Activated CD4-positive, alpha-beta T cell treated with anti-CD3 and anti-CD28 coated beads for 36 hours (primary cell): ENCODE data around the gene HLA-C. TPM values are rescaled to one million over a fixed set of nuclear protein-coding genes. Genes with fewer than 3 reads are reported as not detected.
"Not testable (repeated sequence)": the region's sequence is repeated elsewhere in the genome, so short reads cannot be mapped to it uniquely, and the experiment has no call there.

Experiments used
- ATAC-seq: fragments of 200-7000 bp; cut with Tn5 transposase; one replicate; pipeline ENCODE4 v1.10.0; 2021; ENCODE audit warnings: mild to moderate bottlenecking, moderate library complexity
- CTCF ChIA-PET: fragments of 350-600 bp; sonication (Branson Sonifier 250); formaldehyde crosslinking; loops from one replicate; lab custom pipeline; 2021; ENCODE audit warnings: antibody characterized with exemption; lab: Charles Lee
- POLR2A ChIA-PET: fragments of 350-600 bp; sonication (Branson Sonifier 250); formaldehyde crosslinking; loops from one replicate; lab custom pipeline; 2021; ENCODE audit warnings: antibody characterized with exemption, inconsistent platforms; lab: Charles Lee
- DNase-seq: peaks from one replicate; pipeline ENCODE4 v3.0.0-alpha.2; 2020
- H3K27ac Mint-ChIP-seq: one replicate; pipeline ENCODE4 v1.8.0; 2021; ENCODE audit warnings: mixed read lengths
- H3K27me3 Mint-ChIP-seq: one replicate; pipeline ENCODE4 v1.8.0; 2021; ENCODE audit warnings: mixed read lengths
- H3K36me3 Mint-ChIP-seq: one replicate; pipeline ENCODE4 v1.8.0; 2021; ENCODE audit warnings: low read depth, mixed read lengths
- H3K4me1 Mint-ChIP-seq: one replicate; pipeline ENCODE4 v1.8.0; 2021; ENCODE audit warnings: mixed read lengths
- H3K4me3 Mint-ChIP-seq: one replicate; pipeline ENCODE4 v1.8.0; 2021; ENCODE audit warnings: mild to moderate bottlenecking, moderate library complexity, mixed read lengths
- H3K9me3 Mint-ChIP-seq: one replicate; pipeline ENCODE4 v1.8.0; 2021; ENCODE audit warnings: low read depth, mixed read lengths
- intact Hi-C, 2 experiments: fragments of 100-400 bp; cut with DNase I in 1 of 2; cut with micrococcal nuclease in 1 of 2; formaldehyde crosslinking; loops; one replicate each; pipeline versions ENCODE4 v1.14.2 to v1.15.1; 2022 to 2024; cut with DNase I, micrococcal nuclease
- total RNA-seq, 2 experiments: library from RNA; stranded (reverse); gene quantifications; one replicate each; pipeline ENCODE4 v1.2.3, GENCODE V29; 2021

HLA-C gene
- total RNA-seq, 2 experiments from 2014 or later = 660 to 678 TPM

DNA sequence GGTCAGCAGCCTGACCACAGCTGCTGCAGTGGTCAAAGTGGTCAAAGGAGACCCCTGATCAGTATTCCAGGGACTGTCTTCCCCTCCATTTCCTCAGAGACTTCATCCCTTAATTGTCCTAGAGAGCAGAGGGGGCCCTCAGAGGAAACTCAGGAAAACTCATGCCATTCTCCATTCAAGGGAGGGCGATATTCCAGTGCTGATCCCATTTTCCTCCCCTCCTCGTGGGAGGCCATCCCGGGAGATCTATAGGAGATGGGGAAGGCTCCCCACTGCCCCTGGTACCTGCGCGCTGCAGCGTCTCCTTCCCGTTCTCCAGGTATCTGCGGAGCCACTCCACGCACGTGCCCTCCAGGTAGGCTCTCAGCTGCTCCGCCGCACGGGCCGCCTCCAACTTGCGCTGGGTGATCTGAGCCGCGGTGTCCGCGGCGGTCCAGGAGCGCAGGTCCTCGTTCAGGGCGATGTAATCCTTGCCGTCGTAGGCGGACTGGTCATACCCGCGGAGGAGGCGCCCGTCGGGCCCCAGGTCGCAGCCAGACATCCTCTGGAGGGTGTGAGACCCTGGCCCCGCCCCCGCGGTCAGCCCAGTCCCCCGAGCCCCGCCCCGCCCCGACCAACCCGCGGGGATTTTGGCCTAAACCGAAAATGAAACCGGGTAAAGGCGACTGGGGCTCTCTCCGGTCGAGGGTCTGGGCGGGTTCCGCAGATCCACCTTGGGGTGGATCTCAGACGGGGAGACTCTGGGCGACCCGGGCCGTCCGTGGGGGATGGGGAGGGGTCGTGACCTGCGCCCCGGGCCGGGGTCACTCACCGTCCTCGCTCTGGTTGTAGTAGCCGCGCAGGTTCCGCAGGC lies 878 bp downstream of the HLA-C start:
- ChIA-PET POLR2A (interaction anchor here (0.7 kb wide), 1 partner anchor 83 kb away, joined by 4 read pairs; no protein-coding TSS in a partner anchor), CTCF (no interaction called here)
- intact Hi-C loops = loop anchor here in 1 of 2 experiments (5.0 kb wide), 1 partner anchor 654 kb away; the partner anchor contains the start of genes MRPS18B and PPP1R10
- H3K4me3 Mint-ChIP-seq = peak overlapping the region; percentile 95
- H3K9me3 Mint-ChIP-seq = no peaks in the 10 kb centered on the region
- peaks cover 53% of the 10 kb centered on the region for H3K4me1 Mint-ChIP-seq
- peaks cover 46% of the 10 kb centered on the region for H3K36me3 Mint-ChIP-seq
- H3K27ac Mint-ChIP-seq = peak overlapping the region; percentile 99
- DNase-seq = peak; percentile 83
- peak; percentile 28 for ATAC-seq
- no peaks in the 10 kb centered on the region for H3K27me3 Mint-ChIP-seq

DNA sequence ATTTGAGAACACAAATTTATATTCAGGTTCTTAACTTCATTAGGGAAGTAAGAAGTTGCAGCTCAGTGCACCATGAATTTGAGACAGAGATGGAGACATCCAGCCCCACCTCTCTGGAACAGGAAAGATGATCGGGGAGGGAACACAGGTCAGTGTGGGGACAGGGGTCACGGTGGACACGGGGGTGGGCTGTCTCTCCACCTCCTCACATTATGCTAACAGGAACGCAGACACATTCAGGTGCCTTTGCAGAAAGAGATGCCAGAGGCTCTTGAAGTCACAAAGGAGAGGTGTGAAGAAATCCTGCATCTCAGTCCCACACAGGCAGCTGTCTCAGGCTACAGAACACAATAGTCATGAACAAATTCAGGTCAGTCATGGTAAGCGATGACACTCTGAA lies 3.1 kb downstream of the HLA-C start:
- Mint-ChIP-seq H3K4me1 (peaks cover 43% of the 10 kb centered on the region), H3K4me3 (peak overlapping the region; percentile 95), H3K27ac (peak overlapping the region; percentile 15), H3K36me3 (peaks cover 46% of the 10 kb centered on the region), H3K9me3 (no peaks in the 10 kb centered on the region), H3K27me3 (no peaks in the 10 kb centered on the region)
- ATAC-seq (no peak), DNase-seq (no peak)
- intact Hi-C loops = no loop called here
- POLR2A ChIA-PET = interaction anchor here (0.8 to 1.6 kb wide), 3 partner anchors 72 to 777 kb away, joined by 3 to 12 read pairs (median 7); no protein-coding TSS in a partner anchor
- CTCF ChIA-PET = interaction anchor here (1.6 kb wide), 1 partner anchor 18 kb away, joined by 4 read pairs; no protein-coding TSS in a partner anchor

DNA sequence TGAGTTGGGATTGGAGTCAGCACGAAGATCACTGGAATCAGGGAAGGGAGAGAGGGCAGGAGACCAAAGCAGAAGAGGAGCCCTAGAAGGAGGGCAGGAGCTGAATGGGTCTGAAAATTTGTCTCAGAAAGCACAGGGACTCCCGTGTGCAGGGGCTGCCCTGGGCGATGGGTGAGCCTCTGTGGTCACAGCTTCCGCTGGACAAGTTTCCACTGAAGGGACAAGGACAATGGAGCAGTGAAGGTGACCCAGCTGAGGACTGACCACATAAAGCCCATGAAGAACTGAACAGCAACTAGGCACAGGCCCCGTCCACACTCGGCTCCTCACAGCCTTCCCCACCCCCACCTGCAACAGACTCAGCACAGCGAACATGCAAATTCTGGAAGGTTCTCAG lies 3.5 kb downstream of the HLA-C start:
- POLR2A ChIA-PET = interaction anchor here (0.8 to 1.6 kb wide), 3 partner anchors 71 to 776 kb away, joined by 3 to 12 read pairs (median 7); no protein-coding TSS in a partner anchor
- intact Hi-C loops = no loop called here
- Mint-ChIP-seq H3K36me3 (peaks cover 46% of the 10 kb centered on the region), H3K27me3 (no peaks in the 10 kb centered on the region), H3K4me3 (peak overlapping the region; percentile 7), H3K4me1 (peaks cover 40% of the 10 kb centered on the region), H3K9me3 (peaks cover under 1% of the 10 kb centered on the region), H3K27ac (peak overlapping the region; percentile 30)
- CTCF ChIA-PET = interaction anchor here (1.6 kb wide), 1 partner anchor 18 kb away, joined by 4 read pairs; no protein-coding TSS in a partner anchor
- DNase-seq (no peak), ATAC-seq (no peak)

DNA sequence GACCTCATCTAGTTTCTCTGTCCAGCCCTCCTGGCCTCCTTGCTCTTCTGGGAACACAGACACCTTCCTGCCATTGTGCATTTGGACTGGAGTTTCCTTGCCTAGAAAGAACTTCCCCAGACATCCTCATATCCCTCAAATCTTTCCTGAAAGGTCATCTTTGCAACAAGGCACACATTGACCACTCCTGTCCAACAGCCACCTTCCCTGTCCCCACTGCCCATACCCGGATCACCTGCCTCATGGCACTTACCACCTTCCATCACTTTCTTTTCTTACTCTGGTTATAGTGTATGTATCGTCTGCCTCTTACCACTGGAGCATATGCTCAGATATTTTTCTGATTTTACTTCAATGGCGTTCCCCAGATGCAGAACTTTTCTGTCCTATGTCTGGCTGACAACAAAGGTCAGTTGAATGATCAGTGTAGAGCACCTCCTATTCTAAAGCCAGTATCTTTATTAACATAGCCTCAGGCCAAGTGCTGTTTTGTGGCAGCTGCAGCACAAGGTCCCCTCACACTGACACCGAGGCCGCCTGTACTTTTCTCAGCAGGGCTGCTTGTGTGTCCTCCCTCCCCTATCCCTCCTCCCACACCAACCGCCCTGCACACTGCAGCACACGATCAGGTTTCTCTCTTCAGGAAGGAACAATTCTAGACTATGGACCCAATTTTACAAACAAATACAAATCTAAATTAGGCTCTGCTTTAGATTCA lies 4.1 kb downstream of the HLA-C start:
- H3K4me1 Mint-ChIP-seq = peaks cover 34% of the 10 kb centered on the region
- POLR2A ChIA-PET = interaction anchor here (1.4 to 1.6 kb wide), 2 partner anchors 84 to 86 kb away, joined by 6 to 12 read pairs; no protein-coding TSS in a partner anchor
- peaks cover 3% of the 10 kb centered on the region for H3K9me3 Mint-ChIP-seq
- intact Hi-C loops = no loop called here
- ATAC-seq (no peak), DNase-seq (peak; percentile 27)
- H3K27me3 Mint-ChIP-seq = no peaks in the 10 kb centered on the region
- peak overlapping the region; percentile 7 for H3K4me3 Mint-ChIP-seq
- CTCF ChIA-PET = no interaction called here
- peaks cover 47% of the 10 kb centered on the region for H3K36me3 Mint-ChIP-seq
- peak overlapping the region; percentile 30 for H3K27ac Mint-ChIP-seq

DNA sequence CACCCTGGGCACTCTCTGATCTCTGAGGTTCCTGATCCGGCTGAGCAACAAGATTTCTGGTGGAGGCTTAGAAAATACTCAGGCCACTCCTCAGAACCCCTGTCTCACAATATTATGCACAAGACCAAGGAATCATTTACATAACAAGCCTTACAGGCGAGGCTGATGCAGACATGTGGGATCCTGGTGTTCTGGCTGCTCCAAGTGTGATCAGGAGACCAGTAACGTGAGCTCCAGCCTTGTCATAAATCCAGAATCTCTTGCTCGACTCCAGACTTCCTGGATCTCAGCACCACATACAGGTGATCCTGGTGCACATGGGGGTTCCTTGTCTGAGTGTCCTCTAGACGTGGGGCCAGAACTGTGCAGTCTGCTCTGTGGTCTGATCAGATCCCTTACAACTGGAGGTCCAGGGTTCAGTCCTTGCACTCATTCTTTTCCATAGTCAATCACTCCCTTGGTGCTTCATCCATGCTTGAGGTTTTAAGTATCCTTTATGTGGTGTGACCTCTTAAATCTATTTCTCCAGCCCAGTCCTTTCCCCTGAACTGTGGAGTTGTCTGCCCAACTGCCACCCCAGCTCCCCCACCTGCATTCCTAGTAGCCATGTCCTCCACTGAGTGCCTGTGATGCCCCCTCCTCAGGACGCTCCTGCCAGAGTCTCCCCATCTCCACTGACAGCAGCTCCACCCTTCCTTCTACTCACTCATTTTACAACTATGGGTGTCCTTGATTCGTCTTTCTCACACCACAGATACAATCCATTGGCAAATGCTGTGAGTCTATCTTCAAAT lies 5.1 kb downstream of the HLA-C start:
- Mint-ChIP-seq H3K27ac (peak overlapping the region; percentile 14), H3K9me3 (peaks cover 3% of the 10 kb centered on the region), H3K4me3 (no peak overlapping the region), H3K27me3 (no peaks in the 10 kb centered on the region), H3K36me3 (peaks cover 45% of the 10 kb centered on the region), H3K4me1 (peaks cover 33% of the 10 kb centered on the region)
- ChIA-PET POLR2A (interaction anchor here (0.5 to 1.4 kb wide), 2 partner anchors 44 to 85 kb away, joined by 3 to 6 read pairs; no protein-coding TSS in a partner anchor), CTCF (no interaction called here)
- DNase-seq (no peak), ATAC-seq (no peak)
- intact Hi-C loops = no loop called here

DNA sequence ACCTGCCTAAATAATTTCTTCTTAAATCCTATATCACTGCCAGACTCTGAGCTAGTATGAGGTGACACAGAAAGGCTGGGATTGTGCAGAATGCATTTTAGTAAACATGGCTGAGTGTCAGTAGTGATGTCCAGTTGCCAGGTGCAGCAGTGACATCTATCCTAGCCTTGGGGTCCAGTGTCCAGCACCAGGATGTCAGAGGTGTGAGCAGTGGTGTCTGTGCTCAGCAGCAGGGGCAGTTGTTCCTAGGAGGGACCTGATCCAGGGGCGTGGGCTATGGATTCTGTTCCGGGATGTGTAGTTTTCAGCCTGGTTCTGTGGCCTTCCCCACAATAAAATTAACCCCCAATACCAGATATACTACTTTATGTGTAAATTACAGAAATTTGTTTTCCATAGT lies 6.0 kb downstream of the HLA-C start:
- Mint-ChIP-seq H3K4me3 (no peak overlapping the region), H3K4me1 (peaks cover 31% of the 10 kb centered on the region), H3K27me3 (no peaks in the 10 kb centered on the region), H3K27ac (no peak overlapping the region), H3K9me3 (peaks cover 10% of the 10 kb centered on the region), H3K36me3 (peaks cover 39% of the 10 kb centered on the region)
- ChIA-PET CTCF (interaction anchor here (1.0 kb wide), 1 partner anchor 101 kb away, joined by 5 read pairs; no protein-coding TSS in a partner anchor), POLR2A (interaction anchor here (0.6 to 1.4 kb wide), 2 partner anchors 14 to 86 kb away, joined by 4 to 6 read pairs; no protein-coding TSS in a partner anchor)
- intact Hi-C loops = no loop called here
- ATAC-seq = no peak
- no peak for DNase-seq

DNA sequence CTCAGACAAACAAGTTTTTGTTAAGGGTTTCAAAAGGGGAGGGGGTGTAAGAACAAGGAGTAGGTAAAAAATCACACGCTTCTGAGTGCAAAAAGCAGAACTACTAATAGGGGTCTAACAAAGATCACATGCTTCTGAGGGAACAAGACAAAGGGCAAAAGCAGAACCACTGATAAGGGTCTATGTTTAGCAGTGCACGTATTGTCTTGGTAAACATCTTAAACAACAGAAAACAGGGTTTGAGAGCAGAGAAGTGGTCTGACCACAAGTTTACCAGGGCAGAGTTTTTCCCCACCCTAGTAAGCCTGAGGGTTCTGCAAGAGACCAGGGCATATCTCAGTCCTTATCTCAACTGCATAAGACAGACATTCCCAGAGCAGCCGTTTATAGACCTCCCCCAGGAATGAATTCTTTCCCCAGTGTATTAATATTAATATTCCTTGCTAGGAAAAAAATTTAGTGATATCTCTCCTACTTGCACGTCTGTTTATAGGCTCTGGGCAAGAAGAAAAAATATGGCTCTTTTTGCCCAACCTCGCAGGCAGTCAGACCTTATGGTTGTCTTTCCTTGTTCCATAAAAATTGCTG lies 8.5 kb downstream of the HLA-C start:
- H3K27me3 Mint-ChIP-seq = not testable (repeated sequence)

DNA sequence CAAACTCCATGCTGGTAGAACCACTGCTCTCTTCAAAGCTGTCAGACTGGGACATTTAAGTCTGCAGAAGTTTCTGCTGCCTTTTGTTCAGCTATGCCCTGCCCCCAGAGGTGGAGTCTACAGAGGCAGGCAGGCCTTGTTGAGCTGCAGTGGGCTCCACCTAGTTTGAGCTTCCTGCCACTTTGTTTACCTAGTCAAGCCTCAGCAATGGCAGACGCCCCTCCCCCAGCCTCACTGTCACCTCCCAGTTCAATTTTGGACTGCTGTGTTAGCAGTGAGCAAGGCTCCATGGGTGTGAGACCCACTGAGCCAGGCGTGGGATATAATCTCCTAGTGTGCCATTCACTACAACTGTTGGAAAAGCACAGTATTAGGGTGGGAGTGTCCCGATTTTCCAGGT lies 11.9 kb downstream of the HLA-C start:
- H3K4me3 Mint-ChIP-seq, CTCF ChIA-PET, H3K36me3 Mint-ChIP-seq, H3K27me3 Mint-ChIP-seq, ATAC-seq, H3K27ac Mint-ChIP-seq, H3K4me1 Mint-ChIP-seq, POLR2A ChIA-PET, intact Hi-C loops: not testable (repeated sequence)
- peak; percentile 20 for DNase-seq
- H3K9me3 Mint-ChIP-seq = peaks cover 10% of the 10 kb centered on the region

More for the DNA sequence above, 8.5 kb downstream of the HLA-C start:
- H3K4me3 Mint-ChIP-seq, ATAC-seq, CTCF ChIA-PET, DNase-seq, POLR2A ChIA-PET, intact Hi-C loops, H3K27ac Mint-ChIP-seq: not testable (repeated sequence)
- peaks cover 16% of the 10 kb centered on the region for H3K36me3 Mint-ChIP-seq
- peaks cover 10% of the 10 kb centered on the region for H3K9me3 Mint-ChIP-seq
- H3K4me1 Mint-ChIP-seq = peaks cover 22% of the 10 kb centered on the region

DNA sequence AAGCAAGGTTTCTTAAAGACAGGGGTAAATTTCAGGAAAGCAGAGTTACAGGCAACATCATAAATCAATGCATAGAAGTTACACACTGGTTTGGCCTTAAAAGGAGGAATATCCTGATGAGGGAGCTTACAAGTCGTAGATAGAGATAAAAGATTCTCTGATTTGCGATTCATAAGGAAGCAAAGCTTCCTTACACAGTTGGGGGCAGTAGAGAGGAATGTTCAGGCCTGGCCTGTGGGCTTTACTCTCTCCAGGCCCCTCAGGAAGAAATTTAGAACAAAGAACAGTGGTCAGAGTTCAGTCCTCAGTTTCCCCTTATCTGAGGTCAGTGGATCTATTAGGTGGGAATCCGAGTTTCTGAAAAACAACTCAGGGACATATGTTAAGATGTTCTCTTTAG lies 19.3 kb downstream of the HLA-C start:
- H3K36me3 Mint-ChIP-seq = peaks cover 2% of the 10 kb centered on the region
- no peaks in the 10 kb centered on the region for H3K4me1 Mint-ChIP-seq
- DNase-seq (no peak), ATAC-seq (no peak)
- no peak overlapping the region for H3K4me3 Mint-ChIP-seq
- ChIA-PET POLR2A (interaction anchor here (0.6 kb wide), 1 partner anchor 13 kb away, joined by 4 read pairs; no protein-coding TSS in a partner anchor), CTCF (interaction anchor here (0.7 to 1.5 kb wide), 5 partner anchors 25 to 124 kb away, joined by 3 to 7 read pairs (median 3); no protein-coding TSS in a partner anchor)
- H3K27ac Mint-ChIP-seq = no peak overlapping the region
- peaks cover 3% of the 10 kb centered on the region for H3K27me3 Mint-ChIP-seq
- intact Hi-C loops = no loop called here
- peaks cover 8% of the 10 kb centered on the region for H3K9me3 Mint-ChIP-seq

DNA sequence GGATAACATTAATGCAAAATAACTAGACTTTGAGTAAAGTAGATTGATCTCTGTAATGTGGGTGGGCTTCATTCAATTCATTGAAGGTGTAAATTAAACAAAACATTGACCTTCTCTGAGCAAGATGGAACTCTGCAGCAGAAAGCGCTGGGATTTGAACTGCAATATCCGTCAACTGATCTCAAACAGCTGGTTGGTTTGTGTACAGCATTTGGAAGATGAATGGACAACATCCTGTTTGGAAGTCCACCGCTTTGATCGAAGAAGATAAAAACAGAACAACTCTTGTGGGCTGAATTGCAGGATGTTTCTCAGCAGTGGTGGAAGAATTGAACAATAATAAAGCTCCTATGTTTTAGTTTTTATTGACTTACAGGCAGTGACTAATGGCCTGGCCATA lies 20.6 kb downstream of the HLA-C start:
- POLR2A ChIA-PET = no interaction called here
- DNase-seq = no peak
- Mint-ChIP-seq H3K9me3 (peaks cover 19% of the 10 kb centered on the region), H3K4me3 (no peak overlapping the region), H3K36me3 (peaks cover 5% of the 10 kb centered on the region), H3K4me1 (no peaks in the 10 kb centered on the region), H3K27ac (no peak overlapping the region), H3K27me3 (peaks cover 9% of the 10 kb centered on the region)
- intact Hi-C loops = no loop called here
- ATAC-seq = no peak
- CTCF ChIA-PET = no interaction called here
